NCI-H1105 (cell line): Measurements from ENCODE around the gene GLIS1.
A peak's percentile ranks its signal among the peaks of the same experiment; 100 is the strongest.

Source experiments
- DNase-seq: peaks from one replicate; lab custom pipeline; 2025; lab: John Stamatoyannopoulos, UW

Gene GLIS1

GRCh38 chr1:53693773-53694717 lies 44.9 kb downstream of the GLIS1 start:
- DNase-seq: no peak

GRCh38 chr1:53693339-53693738 lies 45.6 kb downstream of the GLIS1 start:
- no peak for DNase-seq

- DNase-seq: no peak
These were observed 47.6 kb downstream of the GLIS1 start for GRCh38 chr1:53691326-53691725.

- DNase-seq: no peak
These were observed 48.6 kb downstream of the GLIS1 start for GRCh38 chr1:53690411-53690810.

GRCh38 chr1:53689736-53690326 lies 49.1 kb downstream of the GLIS1 start:
- DNase-seq: no peak

DNA sequence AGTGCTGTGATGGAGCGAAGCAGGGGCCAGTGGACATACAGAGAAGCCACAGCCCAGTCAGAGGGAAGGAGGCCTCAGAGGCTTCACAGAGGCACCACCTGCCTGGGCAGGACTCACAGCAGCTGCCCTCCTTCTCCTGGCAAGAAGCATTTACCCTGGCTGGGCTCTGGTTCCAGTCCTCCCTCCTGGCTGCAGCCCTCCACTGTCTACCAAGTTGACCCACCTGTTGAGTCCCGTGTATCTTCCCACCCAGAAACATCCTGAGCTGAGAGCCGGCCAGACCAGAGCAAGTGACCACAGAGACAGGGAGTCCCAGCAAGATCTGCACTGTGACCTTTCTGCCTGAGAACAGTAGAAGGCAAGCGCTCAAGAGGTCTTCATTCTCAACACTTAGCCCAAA lies 49.7 kb downstream of the GLIS1 start:
- no peak for DNase-seq

- DNase-seq: no peak
These were observed 50.4 kb downstream of the GLIS1 start for GRCh38 chr1:53688381-53689102.

DNA sequence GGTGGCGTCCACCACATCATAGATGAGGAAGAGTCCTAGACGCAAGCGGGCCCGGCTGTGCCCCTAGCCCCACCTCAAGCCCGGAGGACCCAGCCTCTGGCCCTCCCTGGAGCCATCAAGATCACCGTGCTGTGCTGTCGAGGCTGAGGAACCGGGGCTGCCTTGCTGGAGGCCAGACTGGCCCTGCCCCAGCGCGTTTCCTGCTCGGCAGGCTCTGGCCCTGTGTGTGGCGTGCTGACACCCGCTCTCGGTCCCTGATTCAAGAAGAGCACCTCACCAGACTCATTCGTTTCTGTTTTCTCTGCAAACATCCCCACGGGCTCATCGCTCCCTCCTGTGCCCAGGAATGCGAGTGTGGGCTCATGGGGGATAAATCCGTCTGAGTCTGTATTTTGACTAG lies 51.1 kb downstream of the GLIS1 start:
- DNase-seq: no peak

DNA sequence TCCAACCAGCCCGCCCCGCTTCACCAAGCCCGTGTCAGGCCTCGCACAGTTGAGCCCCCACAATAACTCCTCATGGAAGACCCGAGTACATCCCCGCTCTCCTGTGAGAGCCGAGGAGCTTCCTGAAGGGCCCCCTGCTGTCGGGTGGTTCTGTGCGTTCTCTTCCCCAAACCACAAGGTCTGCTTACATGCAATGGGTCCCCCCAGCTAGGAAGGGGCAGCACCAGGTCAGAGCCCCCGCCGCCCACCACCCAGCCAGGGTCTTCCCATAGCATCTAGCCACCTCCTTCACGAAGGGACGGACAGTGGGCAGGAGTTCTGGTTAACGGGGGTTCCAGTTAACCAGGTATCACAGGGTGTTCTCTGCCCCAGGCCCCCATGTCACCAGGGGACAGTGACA lies 51.5 kb downstream of the GLIS1 start:
- DNase-seq: no peak

- no peak for DNase-seq
These were observed 52.0 kb downstream of the GLIS1 start for GRCh38 chr1:53686965-53687267.

DNA sequence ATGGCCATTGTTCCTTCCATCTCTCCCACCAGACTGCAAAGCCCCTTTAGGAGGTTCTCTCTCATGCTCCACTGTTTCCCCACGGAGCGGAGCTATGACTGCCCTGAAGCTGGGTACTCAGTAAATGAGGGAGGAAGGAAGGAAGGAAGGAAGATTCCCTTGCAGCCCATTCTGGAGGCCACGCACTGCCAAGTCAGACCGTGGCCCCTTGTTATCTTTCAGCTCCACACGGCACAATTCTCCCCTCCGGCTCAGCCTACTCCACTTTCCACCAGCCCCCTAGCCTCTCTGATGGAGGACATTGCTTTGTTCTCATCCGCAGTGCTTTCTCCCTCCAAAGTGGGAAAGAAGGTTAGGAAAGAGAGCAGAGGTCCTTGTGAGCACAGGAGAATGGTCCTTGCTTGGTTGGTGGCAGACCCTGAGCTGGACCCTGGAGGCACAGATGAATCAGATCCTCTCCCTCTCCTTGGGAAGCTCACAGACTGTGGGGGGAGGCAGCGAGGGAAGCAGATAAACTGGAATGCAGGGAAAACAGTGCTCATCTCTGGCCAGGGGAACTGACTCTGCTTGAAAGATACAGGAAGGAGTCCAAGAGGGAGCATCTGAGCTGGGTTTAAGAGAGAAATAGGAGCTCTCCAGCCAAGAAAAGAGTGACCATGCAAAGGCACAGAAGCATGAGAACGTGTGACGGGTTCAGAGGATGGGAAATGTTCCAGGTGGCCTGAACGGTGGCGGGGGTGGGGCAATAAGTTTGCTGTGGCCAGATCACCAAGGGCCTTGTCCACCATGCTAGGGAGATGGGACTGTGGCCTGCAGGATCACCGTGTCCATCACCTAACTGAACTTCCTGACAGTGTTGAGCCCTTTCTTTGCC lies 52.6 kb downstream of the GLIS1 start:
- no peak for DNase-seq

DNA sequence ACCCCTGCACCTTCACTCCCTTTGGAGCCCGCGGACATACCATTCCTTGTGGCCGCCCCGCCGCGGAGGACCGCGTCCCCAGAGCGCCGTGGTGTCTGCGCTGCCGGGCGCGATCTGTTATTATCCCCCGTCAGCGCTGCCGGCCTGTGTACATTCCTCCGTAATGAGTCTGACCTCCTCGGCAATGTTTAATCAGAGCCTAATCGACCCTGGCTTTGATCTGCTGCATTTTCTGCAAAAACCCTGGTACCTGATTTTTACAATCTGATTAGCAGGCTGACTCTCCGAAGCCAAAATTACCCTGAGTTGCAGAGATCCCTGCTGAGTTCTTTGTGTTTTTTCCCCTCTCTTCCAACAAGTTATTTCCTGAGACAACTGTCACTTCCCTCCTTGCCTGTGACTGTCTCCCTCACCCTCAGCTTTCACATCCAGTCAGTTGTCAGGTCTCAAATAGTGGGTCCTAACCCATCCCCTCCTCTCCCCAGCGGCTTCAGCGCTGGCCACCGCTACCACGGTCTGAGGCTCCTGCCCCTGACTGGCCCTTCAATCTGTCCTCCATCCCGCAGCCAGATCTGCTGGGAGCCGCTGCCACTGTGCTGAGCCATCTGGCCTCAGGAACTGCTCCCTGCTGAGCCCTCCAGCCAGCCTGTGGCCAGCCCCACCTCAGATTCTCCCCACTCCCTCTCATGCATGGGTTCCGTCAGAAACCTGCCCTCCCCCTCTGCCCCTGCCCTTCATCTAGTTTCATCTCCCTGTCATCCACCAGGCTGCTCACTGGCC lies 53.5 kb downstream of the GLIS1 start:
- peak; percentile 3 for DNase-seq

GRCh38 chr1:53684741-53685140 lies 54.2 kb downstream of the GLIS1 start:
- no peak for DNase-seq

GRCh38 chr1:53683986-53684740 lies 54.8 kb downstream of the GLIS1 start:
- no peak for DNase-seq

- no peak for DNase-seq
These were observed 56.1 kb downstream of the GLIS1 start for GRCh38 chr1:53682881-53683280.

DNA sequence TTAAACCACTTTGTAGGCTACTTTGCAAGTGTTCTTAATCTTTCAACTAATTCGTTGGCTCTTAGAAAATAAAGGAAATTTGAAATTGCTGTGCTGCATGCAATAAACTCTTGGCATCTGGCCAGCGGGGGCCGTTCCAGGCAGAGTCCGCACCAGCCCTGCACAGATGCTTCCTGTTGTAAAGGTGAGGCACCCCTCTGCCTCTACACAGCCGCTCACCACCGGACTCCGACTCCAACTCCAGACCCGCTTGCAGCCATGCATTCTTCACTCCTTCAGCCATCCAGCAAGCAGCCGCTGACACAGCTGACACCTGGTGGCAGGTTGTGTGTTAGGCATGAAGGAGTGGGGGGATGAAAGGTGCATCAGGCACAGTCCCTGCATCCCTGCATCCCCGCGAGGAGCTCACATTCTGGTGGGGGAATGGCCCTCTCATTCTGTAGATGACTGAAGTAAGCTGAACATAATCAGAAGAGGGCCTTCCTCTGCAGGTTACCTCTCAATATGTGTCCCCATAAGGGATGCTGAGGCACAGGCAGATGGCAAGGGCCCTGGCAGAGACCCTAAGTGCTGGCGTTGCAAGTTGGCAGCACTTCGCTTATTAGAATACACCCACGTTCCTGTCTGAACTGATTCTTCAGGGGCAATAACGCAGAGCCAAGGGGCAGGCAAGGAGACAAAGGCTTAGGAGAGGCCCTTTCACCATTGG lies 56.8 kb downstream of the GLIS1 start:
- peak; percentile 73 for DNase-seq

DNA sequence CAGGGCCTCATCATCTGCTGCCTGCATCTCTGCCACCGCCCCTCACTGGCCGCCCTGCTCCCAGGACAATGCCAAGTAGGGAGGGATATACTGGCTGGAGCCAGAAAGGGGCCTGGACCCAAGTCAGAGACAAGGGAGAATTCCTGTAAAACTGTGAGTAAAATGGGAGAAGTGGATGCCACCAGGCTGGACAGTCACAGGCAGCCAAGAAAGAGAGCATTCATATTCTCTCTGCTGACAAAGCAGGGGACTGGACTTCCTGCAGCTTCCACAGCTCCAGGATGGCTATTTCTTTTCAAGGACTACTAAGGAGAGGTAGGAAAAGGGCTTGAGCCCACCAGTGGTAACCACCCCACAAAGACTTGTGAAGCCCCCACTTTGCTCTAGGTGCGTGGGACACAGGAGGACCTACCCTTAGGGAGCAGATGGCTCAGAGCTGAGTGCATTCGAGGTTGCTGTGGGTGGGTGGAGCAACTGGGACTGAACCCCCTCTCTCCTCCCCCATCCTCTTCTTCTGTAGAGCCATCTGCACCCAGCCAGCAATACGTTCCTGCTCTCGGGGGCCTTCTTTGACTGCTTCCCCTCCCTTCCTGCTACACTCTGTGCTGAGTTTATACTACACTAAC lies 57.5 kb downstream of the GLIS1 start:
- DNase-seq: no peak

DNA sequence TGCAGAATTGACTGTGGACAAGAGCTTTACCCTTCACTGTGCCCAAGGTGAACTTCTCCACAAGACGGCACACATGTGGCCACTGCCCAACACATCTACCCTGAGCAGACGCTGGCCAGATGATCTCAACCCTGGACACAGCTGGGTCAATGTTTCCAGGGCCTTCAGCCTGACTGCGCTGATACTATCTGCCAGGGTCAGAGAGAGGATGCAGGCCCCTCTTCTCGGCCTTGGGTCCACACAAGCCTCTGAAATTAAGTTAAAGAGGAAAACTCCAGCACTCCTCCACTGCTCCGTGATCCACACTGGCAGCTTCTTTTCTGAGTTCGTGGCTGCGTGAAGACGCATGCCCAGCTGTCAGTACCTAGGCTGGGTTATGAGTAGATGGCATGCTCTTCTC lies 58.1 kb downstream of the GLIS1 start:
- DNase-seq: no peak
